ENCODE data around the gene ALK. TPM values are rescaled to one million over a fixed set of nuclear protein-coding genes. Genes with fewer than 3 reads are reported as not detected.

Gene ALK
- total RNA-seq, 1 experiment from 2014 or later = not detected

GRCh38 chr2:29570539-29570938 lies 350.8 kb downstream of the ALK start:
- Histone ChIP-seq H4K20me1 (ENCODE audit: control insufficient read depth, insufficient read depth, insufficient read length) (no peaks in the 10 kb centered on the region), H2BK20ac (ENCODE audit: low read depth, low read length, poor library complexity, severe bottlenecking) (no peak overlapping the region), H4K8ac (replicated peaks; ENCODE audit: insufficient read length, low read depth, low read length) (no peak overlapping the region), H3K4ac (ENCODE audit: low read depth, low read length) (no peak overlapping the region), H3K56ac (ENCODE audit: insufficient read length, low read depth, low read length) (no peak overlapping the region), H3K9ac (ENCODE audit: extremely low read depth, insufficient read length, low read length) (no peak overlapping the region), H3K79me1 (ENCODE audit: insufficient read depth, low read depth, low read length, poor library complexity, severe bottlenecking) (no peaks in the 10 kb centered on the region), H2BK15ac (ENCODE audit: low read depth, low read length) (no peak overlapping the region), H3T11ph (ENCODE audit: low read length) (no peak overlapping the region), H3K27me3 (ENCODE audit: insufficient read depth, low read length) (no peaks in the 10 kb centered on the region), H2BK120ac (ENCODE audit: low read depth, low read length, poor library complexity, severe bottlenecking) (no peak overlapping the region), H4K5ac (ENCODE audit: insufficient read length, low read depth, low read length) (no peak overlapping the region), H3K14ac (ENCODE audit: insufficient read depth, low read length) (no peak overlapping the region), H3K9me3 (ENCODE audit: control insufficient read depth, low read depth, low read length) (no peaks in the 10 kb centered on the region), H3K23ac (ENCODE audit: insufficient read length, low read depth, low read length) (no peak overlapping the region), H2AK5ac (ENCODE audit: insufficient read length, low read length) (no peak overlapping the region), H2BK5ac (ENCODE audit: insufficient read length, low read length) (no peak overlapping the region), H3K27ac (ENCODE audit: insufficient read length, low read depth, low read length) (no peak overlapping the region), H3K18ac (ENCODE audit: insufficient read length, low read depth, low read length) (no peak overlapping the region), H4K91ac (ENCODE audit: insufficient read length, low read depth, low read length) (no peak overlapping the region), H3K23me2 (ENCODE audit: insufficient read length, low read depth, low read length, poor library complexity, severe bottlenecking) (no peaks in the 10 kb centered on the region), H3K4me1 (ENCODE audit: insufficient read depth, low read length) (no peaks in the 10 kb centered on the region), H3K4me2 (ENCODE audit: insufficient read depth, insufficient read length, low read length) (no peak overlapping the region), H2AFZ (ENCODE audit: low read length) (no peak overlapping the region), H2BK12ac (ENCODE audit: insufficient read length, low read depth, low read length) (no peak overlapping the region), H3K79me2 (ENCODE audit: insufficient read depth, low read length) (no peaks in the 10 kb centered on the region)
- Mint-ChIP-seq H3K9me3 (no peaks in the 10 kb centered on the region), H3K4me3 (no peak overlapping the region), H3K36me3 (ENCODE audit: insufficient read depth in 1 of 3, low read depth in 3 of 3) (no peaks in the 10 kb centered on the region), H3K27ac (no peak overlapping the region), H3K27me3 (ENCODE audit: low read depth) (peaks cover 7% of the 10 kb centered on the region), H3K4me1 (peaks cover 3 to 5% of the 10 kb centered on the region in 2 experiments; a peak in 2 of 4 replicates)
- no peak for DNase-seq
- TF ChIP-seq CTCF (conservative IDR thresholded peaks at IDR 0.05) = no peak
- no CpG with 5 or more reads among the region's 5 CpGs for WGBS (ENCODE audit: extremely low coverage, insufficient read length, low lambda C conversion rate)
